GM21515 (cell line): ENCODE data around the gene PRM1.
"Not testable (repeated sequence)": the region's sequence is repeated elsewhere in the genome, so short reads cannot be mapped to it uniquely, and the experiment has no call there.

Source experiments
- ATAC-seq: cut with Tn5 transposase; IDR thresholded peaks from one replicate; pipeline ENCODE4 v1.9.1; 2021; ENCODE audit not compliant: unreplicated experiment

Gene PRM1

GRCh38 chr16:11314309-11314894 lies 33.3 kb upstream of the PRM1 start:
- no peak for ATAC-seq

- no peak for ATAC-seq
Measured at GRCh38 chr16:11313493-11314308, 32.6 kb upstream of the PRM1 start.

GRCh38 chr16:11312718-11313492 lies 31.8 kb upstream of the PRM1 start:
- no peak for ATAC-seq

- ATAC-seq: peak; percentile 31
Measured at GRCh38 chr16:11310997-11311561, 29.9 kb upstream of the PRM1 start.

- ATAC-seq: no peak
Measured at GRCh38 chr16:11310634-11310977, 29.5 kb upstream of the PRM1 start.

GRCh38 chr16:11309895-11310633 lies 28.9 kb upstream of the PRM1 start:
- no peak for ATAC-seq

- no peak for ATAC-seq
Measured at GRCh38 chr16:11308493-11309283, 27.6 kb upstream of the PRM1 start.

GRCh38 chr16:11307639-11308492 lies 26.7 kb upstream of the PRM1 start:
- ATAC-seq: no peak

GRCh38 chr16:11306997-11307638 lies 26.0 kb upstream of the PRM1 start:
- ATAC-seq: no peak

- no peak for ATAC-seq
Measured at GRCh38 chr16:11306381-11306780, 25.3 kb upstream of the PRM1 start.

- no peak for ATAC-seq
Measured at GRCh38 chr16:11303405-11304138, 22.4 kb upstream of the PRM1 start.

- ATAC-seq: no peak
Measured at GRCh38 chr16:11302977-11303376, 21.8 kb upstream of the PRM1 start.

- ATAC-seq: no peak
Measured at GRCh38 chr16:11301645-11302501, 20.7 kb upstream of the PRM1 start.

GRCh38 chr16:11300560-11300892 lies 19.4 kb upstream of the PRM1 start:
- ATAC-seq: no peak

- no peak for ATAC-seq
Measured at GRCh38 chr16:11299865-11300559, 18.9 kb upstream of the PRM1 start.

GRCh38 chr16:11298950-11299547 lies 17.9 kb upstream of the PRM1 start:
- not testable (repeated sequence) for ATAC-seq
